Type B pancreatic cell (in vitro differentiated cells): ENCODE measurements around the gene EXOC4. TPM values are rescaled to one million over a fixed set of nuclear protein-coding genes. Genes with fewer than 3 reads are reported as not detected.

Experiments
- DNase-seq: peaks from one replicate; pipeline ENCODE4 v3.0.0; 2021; ENCODE audit warnings: mixed read lengths; ENCODE audit not compliant: unreplicated experiment; ENCODE audit errors: extremely low spot score
- H3K27ac Mint-ChIP-seq: 2 replicates; pipeline ENCODE4 v1.8.0; 2021; ENCODE audit warnings: mild to moderate bottlenecking, mixed read lengths
- H3K27me3 Mint-ChIP-seq: 2 replicates; pipeline ENCODE4 v1.8.0; 2021; ENCODE audit warnings: mixed read lengths
- H3K36me3 Mint-ChIP-seq: 2 replicates; pipeline ENCODE4 v1.8.0; 2021; ENCODE audit warnings: mixed read lengths
- H3K4me1 Mint-ChIP-seq: one replicate; pipeline ENCODE4 v1.8.0; 2021; ENCODE audit warnings: mixed read lengths; ENCODE audit not compliant: unreplicated experiment
- H3K4me3 Mint-ChIP-seq: 2 replicates; pipeline ENCODE4 v1.8.0; 2021; ENCODE audit warnings: mild to moderate bottlenecking, mixed read lengths
- H3K9me3 Mint-ChIP-seq: 2 replicates; pipeline ENCODE4 v1.8.0; 2021; ENCODE audit warnings: mixed read lengths
- total RNA-seq: library from RNA; stranded (reverse); gene quantifications from 2 replicates; pipeline ENCODE4 v1.2.1, GENCODE V29; 2021; ENCODE audit warnings: low replicate concordance
- TF ChIP-seq, protein P1 (sequence below): fragments of 200-600 bp; sonication (generic); conservative IDR thresholded peaks from 2 replicates; pipeline ENCODE4 v1.5.0; 2021; ENCODE audit warnings: antibody characterized with exemption, mild to moderate bottlenecking

Gene EXOC4
- total RNA-seq, 1 donor from 2014 or later: 95.5 TPM

- H3K9me3 Mint-ChIP-seq: no peaks in the 10 kb centered on the region
- TF ChIP-seq, protein P1, sequence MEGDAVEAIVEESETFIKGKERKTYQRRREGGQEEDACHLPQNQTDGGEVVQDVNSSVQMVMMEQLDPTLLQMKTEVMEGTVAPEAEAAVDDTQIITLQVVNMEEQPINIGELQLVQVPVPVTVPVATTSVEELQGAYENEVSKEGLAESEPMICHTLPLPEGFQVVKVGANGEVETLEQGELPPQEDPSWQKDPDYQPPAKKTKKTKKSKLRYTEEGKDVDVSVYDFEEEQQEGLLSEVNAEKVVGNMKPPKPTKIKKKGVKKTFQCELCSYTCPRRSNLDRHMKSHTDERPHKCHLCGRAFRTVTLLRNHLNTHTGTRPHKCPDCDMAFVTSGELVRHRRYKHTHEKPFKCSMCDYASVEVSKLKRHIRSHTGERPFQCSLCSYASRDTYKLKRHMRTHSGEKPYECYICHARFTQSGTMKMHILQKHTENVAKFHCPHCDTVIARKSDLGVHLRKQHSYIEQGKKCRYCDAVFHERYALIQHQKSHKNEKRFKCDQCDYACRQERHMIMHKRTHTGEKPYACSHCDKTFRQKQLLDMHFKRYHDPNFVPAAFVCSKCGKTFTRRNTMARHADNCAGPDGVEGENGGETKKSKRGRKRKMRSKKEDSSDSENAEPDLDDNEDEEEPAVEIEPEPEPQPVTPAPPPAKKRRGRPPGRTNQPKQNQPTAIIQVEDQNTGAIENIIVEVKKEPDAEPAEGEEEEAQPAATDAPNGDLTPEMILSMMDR: no peak
- H3K27ac Mint-ChIP-seq: no peak overlapping the region
- H3K4me3 Mint-ChIP-seq: no peak overlapping the region
- H3K27me3 Mint-ChIP-seq: no peaks in the 10 kb centered on the region
- peaks cover 9% of the 10 kb centered on the region for H3K36me3 Mint-ChIP-seq
- peaks cover 6% of the 10 kb centered on the region for H3K4me1 Mint-ChIP-seq
- no peak for DNase-seq
Observed at GRCh38 chr7:133937786-133938185, 684.9 kb downstream of the EXOC4 start.

DNA sequence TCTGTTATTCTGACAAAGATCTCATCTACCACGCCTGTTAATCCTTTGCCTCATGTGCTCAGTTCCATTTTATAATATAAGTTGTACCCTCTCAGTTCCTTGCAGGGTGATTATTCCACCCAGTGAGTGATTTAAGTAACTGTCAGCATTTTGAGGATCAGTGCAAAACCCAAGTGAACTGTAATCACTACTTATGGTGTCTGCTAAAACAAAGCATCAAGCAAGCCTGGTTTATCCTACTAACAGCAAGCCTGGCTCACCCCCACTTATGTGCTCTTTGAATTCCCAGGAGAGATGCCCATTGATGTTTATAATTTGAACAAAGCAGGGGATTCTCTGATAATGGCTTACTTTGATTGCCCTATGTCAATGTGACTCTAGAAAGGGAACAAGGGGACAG is 687.5 kb downstream of the EXOC4 start:
- TF ChIP-seq, protein P1: no peak
- Mint-ChIP-seq H3K4me3 (no peak overlapping the region), H3K27ac (no peak overlapping the region), H3K4me1 (peaks cover 6% of the 10 kb centered on the region), H3K36me3 (peaks cover 9% of the 10 kb centered on the region), H3K27me3 (no peaks in the 10 kb centered on the region), H3K9me3 (no peaks in the 10 kb centered on the region)
- DNase-seq: no peak

GRCh38 chr7:133941496-133941895 is 688.6 kb downstream of the EXOC4 start:
- TF ChIP-seq, protein P1: no peak
- Mint-ChIP-seq H3K27me3 (no peaks in the 10 kb centered on the region), H3K9me3 (no peaks in the 10 kb centered on the region), H3K4me3 (no peak overlapping the region), H3K4me1 (peaks cover 6% of the 10 kb centered on the region), H3K27ac (no peak overlapping the region), H3K36me3 (peaks cover 13% of the 10 kb centered on the region)
- no peak for DNase-seq

DNA sequence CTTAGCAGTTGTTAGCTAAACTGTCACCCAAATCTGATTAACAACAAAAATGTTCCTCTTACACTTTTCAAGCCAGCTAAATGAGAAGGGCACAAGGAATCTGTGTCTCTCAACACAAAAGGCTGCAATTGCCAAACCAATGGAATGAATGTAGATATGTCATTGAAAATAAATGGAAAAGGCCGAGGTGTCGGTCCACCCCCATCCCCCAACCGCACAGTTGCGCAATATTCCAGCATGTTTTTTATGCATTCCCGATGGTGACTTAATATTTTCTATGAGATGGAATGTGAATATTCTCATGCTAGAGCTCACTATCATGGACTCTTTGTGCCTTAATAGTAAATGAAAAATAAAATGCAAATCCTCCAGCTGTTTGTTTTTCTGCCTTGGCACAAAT is 692.6 kb downstream of the EXOC4 start:
- Mint-ChIP-seq H3K9me3 (no peaks in the 10 kb centered on the region), H3K36me3 (peaks cover 13% of the 10 kb centered on the region), H3K4me3 (no peak overlapping the region), H3K27ac (no peak overlapping the region), H3K4me1 (peaks cover under 1% of the 10 kb centered on the region), H3K27me3 (no peaks in the 10 kb centered on the region)
- DNase-seq: no peak
- TF ChIP-seq, protein P1: no peak

GRCh38 chr7:133947458-133948254 is 694.8 kb downstream of the EXOC4 start:
- TF ChIP-seq, protein P1: no peak
- H3K4me3 Mint-ChIP-seq: no peak overlapping the region
- DNase-seq: no peak
- H3K36me3 Mint-ChIP-seq: peaks cover 19% of the 10 kb centered on the region
- peaks cover 4% of the 10 kb centered on the region for H3K9me3 Mint-ChIP-seq
- no peaks in the 10 kb centered on the region for H3K27me3 Mint-ChIP-seq
- H3K27ac Mint-ChIP-seq: no peak overlapping the region
- no peaks in the 10 kb centered on the region for H3K4me1 Mint-ChIP-seq
